ENCODE results near the gene SH3RF3. TPM values are rescaled to one million over a fixed set of nuclear protein-coding genes. Genes with fewer than 3 reads are reported as not detected.

The SH3RF3 gene
- total RNA-seq, 1 experiment from 2014 or later, result not detected

DNA sequence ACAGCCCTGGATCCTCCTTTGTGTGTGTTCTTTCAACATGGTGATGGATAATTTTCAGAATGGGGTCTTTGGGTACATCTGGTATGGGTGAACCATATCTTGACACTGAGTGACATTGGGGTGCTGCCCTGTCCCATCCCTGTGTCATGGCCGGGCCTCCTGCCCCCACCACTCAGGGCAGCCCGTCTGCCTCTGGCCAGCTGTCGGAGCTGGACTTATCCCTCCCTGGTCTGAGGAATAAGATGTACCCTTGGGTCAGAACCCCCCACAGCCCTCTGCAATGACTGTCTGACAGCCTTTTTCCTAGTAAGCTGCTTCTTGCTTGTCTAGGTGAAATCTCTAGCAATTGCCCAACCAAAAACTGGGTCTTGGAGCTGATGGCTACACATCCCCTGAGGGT is 142.9 kb downstream of the SH3RF3 start:
- H4K20me1 ChIP-seq (ENCODE audit: insufficient read depth), result no peaks in the 10 kb centered on the region

More for the DNA sequence above, 142.9 kb downstream of the SH3RF3 start:
- no TSS peak for BruUV-seq (replicated peaks)
- Histone ChIP-seq H3K4me2 (ENCODE audit: low read length) (no peak overlapping the region), H3K36me3 (ENCODE audit: control insufficient read depth in 1 of 2, insufficient read depth in 2 of 2, low read length in 2 of 2) (no peaks in the 10 kb centered on the region), H3K9me3 (ENCODE audit: control insufficient read depth in 1 of 2, insufficient read depth in 1 of 2, low read depth in 1 of 2, low read length in 2 of 2) (no peaks in the 10 kb centered on the region), H3K27me3 (ENCODE audit: insufficient read depth, low read length) (peaks cover 12% of the 10 kb centered on the region; the same call in 1 of the 2 replicates), H3K4me1 (ENCODE audit: control insufficient read depth in 1 of 2, insufficient read depth in 2 of 2, low read length in 2 of 2) (no peaks in the 10 kb centered on the region), H3K27ac (ENCODE audit: low read depth, low read length) (no peak overlapping the region), H3K79me2 (ENCODE audit: insufficient read depth, low read length) (no peaks in the 10 kb centered on the region), H3K4me3 (replicated peaks in 1 of 2; ENCODE audit: low read depth in 1 of 2, low read length in 2 of 2) (no peak overlapping the region), H2AFZ (ENCODE audit: low read depth, low read length, poor library complexity, severe bottlenecking) (no peak overlapping the region), H3K9ac (ENCODE audit: low read length) (no peak overlapping the region), H3K9me2 (ENCODE audit: insufficient read depth) (no peaks in the 10 kb centered on the region)
- RAD21 ChIA-PET (ENCODE audit: low non-redundant PET in 1 of 2, low total read pairs in 2 of 2, uncharacterized antibody in 2 of 2, unreplicated experiment in 2 of 2), result no interaction called here
- TF ChIP-seq EGR1 (IDR thresholded peaks at IDR 0.05; ENCODE audit: low read depth) (no peak), YY1 (IDR thresholded peaks at IDR 0.05; ENCODE audit: extremely low read depth, insufficient replicate concordance, low read depth, low read length) (no peak), ZNF274 (IDR thresholded peaks at IDR 0.05; ENCODE audit: low read depth, low read length) (no peak), EZH2phosphoT487 (IDR thresholded peaks at IDR 0.05; ENCODE audit: borderline replicate concordance) (no peak), ZFX (IDR thresholded peaks at IDR 0.05) (no peak), SRF (IDR thresholded peaks at IDR 0.05; ENCODE audit: low read depth) (no peak), CBX3 (IDR thresholded peaks at IDR 0.05; ENCODE audit: low read depth) (no peak), JUND (IDR thresholded peaks at IDR 0.05) (no peak), TCF7L2 (IDR thresholded peaks at IDR 0.05; ENCODE audit: borderline replicate concordance, extremely low read depth, insufficient read depth, insufficient read length) (no peak), POLR2A (IDR thresholded peaks at IDR 0.05; ENCODE audit: borderline replicate concordance, extremely low read depth, insufficient read depth, insufficient read length) (no peak), EZH2 (IDR thresholded peaks at IDR 0.05) (no peak), RAD21 (IDR thresholded peaks at IDR 0.05; ENCODE audit: low read depth) (no peak), FOSL1 (IDR thresholded peaks at IDR 0.05; ENCODE audit: low read depth) (no peak), CEBPB (IDR thresholded peaks at IDR 0.05; ENCODE audit: low read depth) (no peak), SP1 (IDR thresholded peaks at IDR 0.05; ENCODE audit: low read depth) (no peak), POLR2AphosphoS5 (IDR thresholded peaks at IDR 0.05; ENCODE audit: low read depth, low read length) (no peak)
- TF ChIP-seq, protein P1, sequence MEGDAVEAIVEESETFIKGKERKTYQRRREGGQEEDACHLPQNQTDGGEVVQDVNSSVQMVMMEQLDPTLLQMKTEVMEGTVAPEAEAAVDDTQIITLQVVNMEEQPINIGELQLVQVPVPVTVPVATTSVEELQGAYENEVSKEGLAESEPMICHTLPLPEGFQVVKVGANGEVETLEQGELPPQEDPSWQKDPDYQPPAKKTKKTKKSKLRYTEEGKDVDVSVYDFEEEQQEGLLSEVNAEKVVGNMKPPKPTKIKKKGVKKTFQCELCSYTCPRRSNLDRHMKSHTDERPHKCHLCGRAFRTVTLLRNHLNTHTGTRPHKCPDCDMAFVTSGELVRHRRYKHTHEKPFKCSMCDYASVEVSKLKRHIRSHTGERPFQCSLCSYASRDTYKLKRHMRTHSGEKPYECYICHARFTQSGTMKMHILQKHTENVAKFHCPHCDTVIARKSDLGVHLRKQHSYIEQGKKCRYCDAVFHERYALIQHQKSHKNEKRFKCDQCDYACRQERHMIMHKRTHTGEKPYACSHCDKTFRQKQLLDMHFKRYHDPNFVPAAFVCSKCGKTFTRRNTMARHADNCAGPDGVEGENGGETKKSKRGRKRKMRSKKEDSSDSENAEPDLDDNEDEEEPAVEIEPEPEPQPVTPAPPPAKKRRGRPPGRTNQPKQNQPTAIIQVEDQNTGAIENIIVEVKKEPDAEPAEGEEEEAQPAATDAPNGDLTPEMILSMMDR (IDR thresholded peaks at IDR 0.05 in 2 of 3, conservative IDR thresholded peaks at IDR 0.05 in 1 of 3; ENCODE audit: borderline replicate concordance in 1 of 3, insufficient read depth in 1 of 3, low read depth in 2 of 3, low read length in 2 of 3), result no peak
- TF ChIP-seq, protein P2, sequence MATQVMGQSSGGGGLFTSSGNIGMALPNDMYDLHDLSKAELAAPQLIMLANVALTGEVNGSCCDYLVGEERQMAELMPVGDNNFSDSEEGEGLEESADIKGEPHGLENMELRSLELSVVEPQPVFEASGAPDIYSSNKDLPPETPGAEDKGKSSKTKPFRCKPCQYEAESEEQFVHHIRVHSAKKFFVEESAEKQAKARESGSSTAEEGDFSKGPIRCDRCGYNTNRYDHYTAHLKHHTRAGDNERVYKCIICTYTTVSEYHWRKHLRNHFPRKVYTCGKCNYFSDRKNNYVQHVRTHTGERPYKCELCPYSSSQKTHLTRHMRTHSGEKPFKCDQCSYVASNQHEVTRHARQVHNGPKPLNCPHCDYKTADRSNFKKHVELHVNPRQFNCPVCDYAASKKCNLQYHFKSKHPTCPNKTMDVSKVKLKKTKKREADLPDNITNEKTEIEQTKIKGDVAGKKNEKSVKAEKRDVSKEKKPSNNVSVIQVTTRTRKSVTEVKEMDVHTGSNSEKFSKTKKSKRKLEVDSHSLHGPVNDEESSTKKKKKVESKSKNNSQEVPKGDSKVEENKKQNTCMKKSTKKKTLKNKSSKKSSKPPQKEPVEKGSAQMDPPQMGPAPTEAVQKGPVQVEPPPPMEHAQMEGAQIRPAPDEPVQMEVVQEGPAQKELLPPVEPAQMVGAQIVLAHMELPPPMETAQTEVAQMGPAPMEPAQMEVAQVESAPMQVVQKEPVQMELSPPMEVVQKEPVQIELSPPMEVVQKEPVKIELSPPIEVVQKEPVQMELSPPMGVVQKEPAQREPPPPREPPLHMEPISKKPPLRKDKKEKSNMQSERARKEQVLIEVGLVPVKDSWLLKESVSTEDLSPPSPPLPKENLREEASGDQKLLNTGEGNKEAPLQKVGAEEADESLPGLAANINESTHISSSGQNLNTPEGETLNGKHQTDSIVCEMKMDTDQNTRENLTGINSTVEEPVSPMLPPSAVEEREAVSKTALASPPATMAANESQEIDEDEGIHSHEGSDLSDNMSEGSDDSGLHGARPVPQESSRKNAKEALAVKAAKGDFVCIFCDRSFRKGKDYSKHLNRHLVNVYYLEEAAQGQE (IDR thresholded peaks at IDR 0.05; ENCODE audit: low read depth), result no peak
- TF ChIP-seq, protein P3, sequence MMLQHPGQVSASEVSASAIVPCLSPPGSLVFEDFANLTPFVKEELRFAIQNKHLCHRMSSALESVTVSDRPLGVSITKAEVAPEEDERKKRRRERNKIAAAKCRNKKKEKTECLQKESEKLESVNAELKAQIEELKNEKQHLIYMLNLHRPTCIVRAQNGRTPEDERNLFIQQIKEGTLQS (IDR thresholded peaks at IDR 0.05), result no peak
- TF ChIP-seq, protein P4, sequence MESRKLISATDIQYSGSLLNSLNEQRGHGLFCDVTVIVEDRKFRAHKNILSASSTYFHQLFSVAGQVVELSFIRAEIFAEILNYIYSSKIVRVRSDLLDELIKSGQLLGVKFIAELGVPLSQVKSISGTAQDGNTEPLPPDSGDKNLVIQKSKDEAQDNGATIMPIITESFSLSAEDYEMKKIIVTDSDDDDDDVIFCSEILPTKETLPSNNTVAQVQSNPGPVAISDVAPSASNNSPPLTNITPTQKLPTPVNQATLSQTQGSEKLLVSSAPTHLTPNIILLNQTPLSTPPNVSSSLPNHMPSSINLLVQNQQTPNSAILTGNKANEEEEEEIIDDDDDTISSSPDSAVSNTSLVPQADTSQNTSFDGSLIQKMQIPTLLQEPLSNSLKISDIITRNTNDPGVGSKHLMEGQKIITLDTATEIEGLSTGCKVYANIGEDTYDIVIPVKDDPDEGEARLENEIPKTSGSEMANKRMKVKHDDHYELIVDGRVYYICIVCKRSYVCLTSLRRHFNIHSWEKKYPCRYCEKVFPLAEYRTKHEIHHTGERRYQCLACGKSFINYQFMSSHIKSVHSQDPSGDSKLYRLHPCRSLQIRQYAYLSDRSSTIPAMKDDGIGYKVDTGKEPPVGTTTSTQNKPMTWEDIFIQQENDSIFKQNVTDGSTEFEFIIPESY (IDR thresholded peaks at IDR 0.05; ENCODE audit: extremely low read depth, insufficient replicate concordance, low read length), result no peak
- ATAC-seq, result no peak
- POLR2A ChIA-PET, result no interaction called here
- no peak for DNase-seq (ENCODE audit: low read depth, low spot score)
- CTCF ChIA-PET, result no interaction called here
- intact Hi-C loops (cut with micrococcal nuclease), result no loop called here

Data from HCT116 (cell line).